Smooth muscle cell (in vitro differentiated cells): ENCODE data around the gene SMG7. TPM values are rescaled to one million over a fixed set of nuclear protein-coding genes. Genes with fewer than 3 reads are reported as not detected.

Source experiments
- polyA plus RNA-seq: library from polyadenylated mRNA; unstranded; fragments of >200 nt; fragmentation: Nextera tagmentation; extraction: Ambion mirVana; gene quantifications from 2 replicates; pipeline ENCODE4 v1.2.1, GENCODE V29; 2016
- total RNA-seq: library from RNA; depleted of rRNA; stranded (reverse); fragments of >200 nt; gene quantifications from 2 replicates; pipeline ENCODE4 v1.2.3, GENCODE V29; 2014

Gene SMG7
- total and polyA plus RNA-seq, 2 experiments from 2014 or later = 18.3 to 40.4 TPM

Other genes with a start within 250 kb of the SMG7 start
- 0.22 and 3.7 TPM in 2 replicates for gene NMNAT2, start 54.1 kb upstream of the SMG7 start, total RNA-seq
- 0.24 and 0.43 TPM in 2 replicates for gene NMNAT2, start 54.1 kb upstream of the SMG7 start, polyA plus RNA-seq
- 1.7 and 2.4 TPM in 2 replicates for gene NCF2, start 118.0 kb downstream of the SMG7 start, total RNA-seq
- 0.65 and 0.78 TPM in 2 replicates for gene NCF2, start 118.0 kb downstream of the SMG7 start, polyA plus RNA-seq
- gene ARPC5, start 163.3 kb downstream of the SMG7 start, total RNA-seq = 188 and 195 TPM in 2 replicates
- 196 and 205 TPM in 2 replicates for gene ARPC5, start 163.3 kb downstream of the SMG7 start, polyA plus RNA-seq
- not detected in 2 replicates for gene APOBEC4, start 180.8 kb downstream of the SMG7 start, total RNA-seq
- gene APOBEC4, start 180.8 kb downstream of the SMG7 start, polyA plus RNA-seq = not detected in 2 replicates